ENCODE measurements around the gene LDLRAD3.
"Not testable (repeated sequence)": the region's sequence is repeated elsewhere in the genome, so short reads cannot be mapped to it uniquely, and the experiment has no call there.

LDLRAD3 gene

DNA sequence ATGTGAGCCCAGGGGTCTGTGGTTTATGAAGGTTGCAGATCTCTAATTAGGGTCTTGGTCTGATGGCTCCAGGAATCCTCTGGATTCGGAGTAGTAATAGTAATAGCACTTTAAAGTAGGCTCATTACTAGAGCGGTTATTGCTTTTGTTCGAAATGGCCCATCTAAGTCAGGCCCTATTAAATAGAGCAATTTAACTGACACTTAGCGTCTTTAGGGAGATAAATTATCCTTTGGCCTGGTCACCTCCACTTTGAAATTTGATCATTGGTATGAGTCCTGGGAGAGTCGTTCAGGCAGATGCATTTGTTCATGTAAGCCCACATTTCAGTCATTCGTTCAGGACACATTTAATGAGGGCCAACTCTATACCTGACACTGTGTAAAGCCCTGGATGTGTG is 54.8 kb downstream of the LDLRAD3 start:
- DNase-seq, result no peak

DNA sequence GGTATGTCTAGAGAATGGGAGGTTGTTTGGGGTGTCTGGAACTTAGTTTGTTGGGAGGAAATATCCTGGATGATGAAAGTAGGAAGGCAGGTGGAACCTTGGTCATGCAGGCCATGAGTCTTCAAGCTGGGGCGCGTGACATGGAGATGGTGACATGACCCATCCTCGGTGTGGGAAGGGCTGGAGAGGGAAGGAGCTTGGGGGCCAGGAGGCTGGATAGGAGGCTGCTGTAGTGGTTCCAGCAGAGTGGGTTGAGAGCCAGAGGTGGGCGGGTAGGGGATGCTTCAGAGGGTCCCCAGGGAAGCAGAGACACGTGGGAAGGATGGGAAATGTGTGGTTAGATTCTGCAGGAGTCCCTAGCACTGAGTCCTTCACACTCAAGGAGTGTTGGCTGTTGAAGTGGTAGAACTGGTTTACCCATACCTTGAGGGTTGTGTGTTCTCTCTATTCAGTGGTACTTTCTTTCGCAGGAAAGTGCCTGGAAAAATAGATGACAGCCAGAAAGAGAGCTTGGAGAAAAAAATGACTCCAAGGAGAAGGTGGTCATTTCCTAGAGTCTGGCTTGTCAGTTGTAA is 56.8 kb downstream of the LDLRAD3 start:
- no peak for DNase-seq

DNA sequence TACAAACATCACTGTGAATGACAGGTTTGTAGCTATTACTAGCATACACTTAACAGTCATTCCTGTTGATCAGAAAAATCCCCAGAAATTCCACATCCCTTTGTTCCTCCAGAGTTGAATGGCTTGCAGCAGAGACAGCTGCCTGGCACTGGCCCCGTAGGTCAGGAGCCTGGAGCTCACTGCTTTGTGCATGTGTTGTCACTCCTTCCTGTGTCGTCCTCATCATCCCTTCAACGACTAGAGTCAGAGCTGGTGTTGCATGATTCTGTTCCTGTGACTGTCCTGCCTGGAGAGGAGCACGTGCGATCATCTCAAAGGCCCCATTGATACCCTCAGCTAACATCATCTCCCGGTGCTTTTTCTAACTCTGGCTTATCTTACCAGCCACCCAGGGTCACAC is 58.3 kb downstream of the LDLRAD3 start:
- DNase-seq, result no peak

DNA sequence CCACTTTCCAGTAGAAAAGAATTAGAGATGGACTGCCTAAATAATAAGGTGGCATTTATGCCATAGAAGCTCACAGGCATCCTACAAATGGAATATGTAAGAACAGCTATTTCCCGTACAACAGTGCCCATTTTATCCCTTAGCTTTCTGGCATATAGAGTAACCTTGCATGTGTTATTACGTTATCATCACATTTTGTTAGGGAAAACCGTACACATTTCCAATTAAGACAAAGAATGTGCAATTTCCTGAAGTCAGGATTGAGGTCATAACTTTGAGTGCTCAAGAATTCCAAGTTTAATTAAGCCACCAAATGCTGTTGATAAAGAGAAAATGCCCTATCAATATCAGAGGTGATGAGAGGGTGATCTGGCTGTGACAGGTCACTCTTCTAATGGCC is 58.9 kb downstream of the LDLRAD3 start:
- DNase-seq, result no peak

GRCh38 chr11:36006556-36006955 is 62.7 kb downstream of the LDLRAD3 start:
- DNase-seq, result no peak

- DNase-seq, result no peak
These were observed 63.3 kb downstream of the LDLRAD3 start for GRCh38 chr11:36007127-36007655.

DNA sequence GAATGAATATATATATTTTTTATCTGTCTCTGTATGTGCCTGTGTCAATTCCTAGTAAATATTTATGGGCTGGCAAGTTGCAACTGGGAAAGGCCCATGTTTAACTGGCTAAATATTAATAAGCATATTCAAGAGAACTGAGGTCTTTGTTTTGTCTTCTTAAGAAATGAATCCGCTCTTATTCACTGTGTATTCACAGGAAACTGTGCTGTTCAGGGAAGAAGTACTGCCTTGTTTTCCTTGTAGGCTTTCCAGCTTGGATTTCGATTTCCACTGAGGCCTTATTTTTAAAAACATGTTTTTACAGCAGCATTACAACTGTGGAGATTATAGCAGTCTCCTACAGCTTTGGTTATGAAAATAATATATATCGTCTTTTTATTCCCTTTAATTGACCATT is 64.7 kb downstream of the LDLRAD3 start:
- DNase-seq, result no peak

DNA sequence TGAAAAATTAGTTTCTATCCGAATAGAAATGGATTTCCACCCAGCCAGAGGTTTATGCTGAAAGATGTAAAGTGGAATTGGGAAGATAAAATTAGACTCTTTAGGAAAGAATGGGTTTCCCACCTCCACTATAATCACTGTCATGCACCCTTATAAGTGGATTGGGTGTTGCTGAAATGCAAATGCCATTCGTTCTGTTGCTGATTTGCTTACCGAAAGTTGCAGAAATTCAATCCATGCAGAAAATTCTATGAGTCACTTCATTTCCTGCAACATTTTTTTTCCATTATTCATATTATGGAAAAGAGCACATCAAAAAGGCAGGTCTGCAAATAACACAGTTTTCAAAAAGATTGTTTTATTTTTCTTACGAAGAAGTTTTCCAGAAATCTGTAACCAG is 65.6 kb downstream of the LDLRAD3 start:
- DNase-seq, result no peak

GRCh38 chr11:36010010-36010740 is 66.3 kb downstream of the LDLRAD3 start:
- DNase-seq, result no peak

- DNase-seq, result no peak
These were observed 67.7 kb downstream of the LDLRAD3 start for GRCh38 chr11:36011574-36011973.

GRCh38 chr11:36012455-36012854 is 68.6 kb downstream of the LDLRAD3 start:
- no peak for DNase-seq

- DNase-seq, result no peak
These were observed 69.1 kb downstream of the LDLRAD3 start for GRCh38 chr11:36012979-36013378.

- not testable (repeated sequence) for DNase-seq
These were observed 69.6 kb downstream of the LDLRAD3 start for GRCh38 chr11:36013446-36013845.

- no peak for DNase-seq
These were observed 70.4 kb downstream of the LDLRAD3 start for GRCh38 chr11:36013950-36014897.

DNA sequence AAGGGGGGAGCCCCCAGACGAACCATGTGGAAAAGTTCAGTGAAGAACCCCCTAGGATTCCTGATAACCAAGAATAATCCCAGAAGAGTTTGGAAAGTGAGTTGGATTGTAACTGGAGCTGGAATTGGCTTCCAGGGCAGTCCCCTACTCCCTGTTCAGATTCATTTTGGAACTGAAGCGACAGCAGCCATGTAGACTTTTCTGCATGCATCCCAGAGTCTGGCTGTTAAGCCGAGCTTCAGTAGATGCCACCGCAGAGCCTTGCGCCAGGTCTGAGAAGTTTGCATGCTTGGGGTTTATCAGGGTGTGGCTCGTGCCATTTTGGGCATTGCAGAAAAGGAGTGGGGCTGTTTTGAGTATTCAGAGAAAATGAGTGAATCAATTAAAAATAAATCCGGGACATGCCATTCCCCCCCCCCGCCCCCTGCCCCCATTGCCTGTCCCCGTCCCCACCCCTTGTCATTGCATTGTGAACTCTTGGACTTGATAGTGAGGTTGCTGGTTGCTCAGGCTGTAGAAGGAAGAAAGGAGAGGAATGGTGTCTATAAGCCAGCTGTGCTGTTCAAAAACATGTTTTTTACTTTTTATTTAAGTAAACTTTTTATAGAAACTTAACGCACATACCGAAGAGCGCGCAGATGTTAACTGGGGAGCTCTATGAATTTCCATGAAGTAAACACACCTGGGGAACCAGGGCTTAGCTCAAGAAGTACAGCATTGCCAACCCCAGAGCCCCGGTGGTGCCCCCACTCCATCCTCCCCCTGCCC is 71.2 kb downstream of the LDLRAD3 start:
- no peak for DNase-seq

DNA sequence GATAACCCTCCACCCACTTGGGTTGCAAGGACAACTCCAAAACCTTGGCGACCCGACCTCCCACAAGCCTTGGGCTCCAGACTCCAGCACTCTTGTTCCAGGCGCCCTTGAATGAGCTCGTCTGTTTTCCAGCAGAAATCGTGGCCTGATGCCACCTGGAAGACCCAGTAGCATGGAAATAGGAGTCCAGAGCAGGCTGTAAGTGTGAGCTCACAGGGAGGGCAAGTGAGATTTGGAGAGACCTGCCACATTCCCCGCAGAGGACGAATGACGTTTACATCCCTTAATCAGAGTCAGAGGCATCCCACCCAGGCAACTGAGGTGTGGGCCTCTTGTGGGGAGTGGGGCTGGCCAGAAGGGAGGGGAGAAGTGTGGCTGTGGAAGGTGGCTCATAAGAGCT is 71.9 kb downstream of the LDLRAD3 start:
- no peak for DNase-seq

- no peak for DNase-seq
These were observed 72.4 kb downstream of the LDLRAD3 start for GRCh38 chr11:36016263-36016662.

DNA sequence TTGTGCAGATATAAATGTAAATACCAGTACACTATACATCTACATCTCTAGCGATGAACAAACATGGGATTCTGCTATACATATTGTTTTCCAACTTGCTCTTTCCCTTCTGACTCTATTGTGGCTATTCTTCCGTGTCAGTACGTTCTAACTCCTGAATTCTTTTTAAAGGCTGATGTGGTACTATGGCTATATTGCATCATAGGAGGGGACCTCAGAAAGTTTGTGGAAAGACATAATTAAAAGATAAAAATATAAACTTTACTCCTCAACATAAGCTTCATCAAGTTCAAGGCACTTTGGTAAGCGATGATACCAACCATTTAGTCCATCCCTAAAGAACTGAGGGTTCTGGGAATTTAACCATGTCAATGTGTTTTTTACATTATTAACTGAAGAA is 72.8 kb downstream of the LDLRAD3 start:
- DNase-seq, result no peak

- no peak for DNase-seq
These were observed 75.2 kb downstream of the LDLRAD3 start for GRCh38 chr11:36019005-36019596.

GRCh38 chr11:36019722-36020121 is 75.9 kb downstream of the LDLRAD3 start:
- no peak for DNase-seq

- no peak for DNase-seq
These were observed 79.0 kb downstream of the LDLRAD3 start for GRCh38 chr11:36022882-36023281.

GRCh38 chr11:36023922-36024321 is 80.1 kb downstream of the LDLRAD3 start:
- no peak for DNase-seq

All from CD4-positive, alpha-beta T cell treated with Interleukin-17A for 1 hour (primary cell).